A673 (cell line): ENCODE measurements around the gene LGALS7B. TPM values are rescaled to one million over a fixed set of nuclear protein-coding genes. Genes with fewer than 3 reads are reported as not detected.

ENCODE experiments used
- BruUV-seq: library from RNA; stranded (reverse); fragments of 400-500 nt; replicated peaks from 2 replicates; lab custom pipeline; 2021; lab: Mats Ljungman, UMichigan
- CTCF ChIA-PET: fragments of 300-600 bp; sonication (Branson Sonifier 250); formaldehyde crosslinking; loops from one replicate; lab custom pipeline; 2022; ENCODE audit warnings: antibody characterized with exemption; lab: Charles Lee
- POLR2A ChIA-PET: fragments of 300-600 bp; sonication (Branson Sonifier 250); formaldehyde crosslinking; loops from one replicate; lab custom pipeline; 2022; ENCODE audit warnings: antibody characterized with exemption; ENCODE audit not compliant: low non-redundant PET; lab: Charles Lee
- DNase-seq: peaks from one replicate; pipeline ENCODE4 v3.0.0-alpha.2; 2015; ENCODE audit warnings: low spot score
- H3K27ac ChIP-seq: fragments of 200-600 bp; sonication (generic); 2 replicates; pipeline ENCODE4 v1.5.1; 2016; ENCODE audit warnings: mixed run types, low read depth, mild to moderate bottlenecking, mixed read lengths, antibody characterized with exemption, low read length; ENCODE audit not compliant: poor library complexity, severe bottlenecking
- H3K27me3 ChIP-seq: fragments of 200-600 bp; sonication (generic); replicated peaks from 2 replicates; pipeline ENCODE4 v1.6.1; 2017; ENCODE audit warnings: mixed run types, low read depth, mild to moderate bottlenecking, mixed read lengths, antibody characterized with exemption, low read length; ENCODE audit not compliant: insufficient read depth, poor library complexity
- H3K36me3 ChIP-seq: fragments of 200-600 bp; sonication (generic); 2 replicates; pipeline ENCODE4 v1.6.1; 2016; ENCODE audit warnings: mixed run types, mild to moderate bottlenecking, mixed read lengths, antibody characterized with exemption, low read length; ENCODE audit not compliant: insufficient read depth, poor library complexity, severe bottlenecking
- H3K4me1 ChIP-seq: fragments of 200-600 bp; sonication (generic); 2 replicates; pipeline ENCODE4 v1.6.1; 2017; ENCODE audit warnings: mixed run types, mild to moderate bottlenecking, mixed read lengths, antibody characterized with exemption, low read length; ENCODE audit not compliant: insufficient read depth, poor library complexity, severe bottlenecking
- H3K4me3 ChIP-seq: fragments of 200-600 bp; sonication (generic); 2 replicates; pipeline ENCODE4 v1.5.1; 2016; ENCODE audit warnings: low read depth, mixed run types, mild to moderate bottlenecking, mixed read lengths, low read length; ENCODE audit not compliant: poor library complexity, severe bottlenecking
- H3K9me3 ChIP-seq: fragments of 200-600 bp; sonication (generic); 2 replicates; pipeline ENCODE4 v1.6.1; 2016; ENCODE audit warnings: mixed run types, low read depth, mild to moderate bottlenecking, mixed read lengths, antibody characterized with exemption, low read length; ENCODE audit not compliant: poor library complexity, severe bottlenecking
- CTCF ChIP-seq: fragments of 300-800, 200-600 bp; sonication (generic); conservative IDR thresholded peaks from 2 replicates; pipeline ENCODE4 v1.5.1; 2017; ENCODE audit warnings: low read depth, mild to moderate bottlenecking, antibody characterized with exemption, low read length, moderate library complexity, mixed read lengths
- EZH2 ChIP-seq: fragments of 200-600 bp; sonication (generic); IDR thresholded peaks from 2 replicates; pipeline ENCODE4 v1.6.1; 2017; ENCODE audit warnings: borderline replicate concordance, low read depth, mild to moderate bottlenecking, mixed read lengths, antibody characterized with exemption, low read length; ENCODE audit not compliant: poor library complexity, severe bottlenecking
- intact Hi-C: fragments of 100-400 bp; cut with micrococcal nuclease; formaldehyde crosslinking; loops from one replicate; pipeline ENCODE4 v1.10.0; 2022; ENCODE audit not compliant: unreplicated experiment
- total RNA-seq: library from RNA; stranded (reverse); gene quantifications from 2 replicates; pipeline ENCODE4 v1.2.3, GENCODE V29; 2021

LGALS7B gene
- total RNA-seq, 1 experiment from 2014 or later = not detected

- no peaks in the 10 kb centered on the region for H3K9me3 ChIP-seq
- CTCF ChIA-PET = no interaction called here
- no peak overlapping the region for H3K27ac ChIP-seq
- no peak overlapping the region for H3K4me3 ChIP-seq
- no TSS peak for BruUV-seq
- POLR2A ChIA-PET = no interaction called here
- H3K4me1 ChIP-seq = no peaks in the 10 kb centered on the region
- H3K27me3 ChIP-seq = no peaks in the 10 kb centered on the region
- intact Hi-C loops = no loop called here
- TF ChIP-seq EZH2 (no peak), CTCF (no peak)
- no peak for DNase-seq
- H3K36me3 ChIP-seq = no peaks in the 10 kb centered on the region
Measured at GRCh38 chr19:38800577-38801347, 11.8 kb downstream of the LGALS7B start.

GRCh38 chr19:38801359-38802095, 12.5 kb downstream of the LGALS7B start:
- DNase-seq = no peak

GRCh38 chr19:38803543-38803942, 14.5 kb downstream of the LGALS7B start:
- no peak overlapping the region for H3K27ac ChIP-seq
- intact Hi-C loops = no loop called here
- ChIA-PET CTCF (no interaction called here), POLR2A (no interaction called here)
- H3K4me1 ChIP-seq = no peaks in the 10 kb centered on the region
- no TSS peak for BruUV-seq
- no peak for TF ChIP-seq EZH2
- no peak for TF ChIP-seq CTCF
- H3K4me3 ChIP-seq = no peak overlapping the region
- no peaks in the 10 kb centered on the region for H3K27me3 ChIP-seq
- no peak for DNase-seq
- H3K9me3 ChIP-seq = no peaks in the 10 kb centered on the region
- no peaks in the 10 kb centered on the region for H3K36me3 ChIP-seq

More at GRCh38 chr19:38801359-38802095, 12.5 kb downstream of the LGALS7B start:
- Histone ChIP-seq H3K4me1 (no peaks in the 10 kb centered on the region), H3K4me3 (no peak overlapping the region), H3K27ac (no peak overlapping the region), H3K27me3 (no peaks in the 10 kb centered on the region), H3K36me3 (no peaks in the 10 kb centered on the region), H3K9me3 (no peaks in the 10 kb centered on the region)
- BruUV-seq = no TSS peak
- ChIA-PET CTCF (interaction anchor here (0.9 kb wide), 1 partner anchor 399 kb away, joined by 4 read pairs; the partner anchor contains the start of gene FAM98C), POLR2A (no interaction called here)
- intact Hi-C loops = no loop called here
- TF ChIP-seq EZH2 = no peak
